ENCODE results near the gene ABHD1.

The ABHD1 gene

DNA sequence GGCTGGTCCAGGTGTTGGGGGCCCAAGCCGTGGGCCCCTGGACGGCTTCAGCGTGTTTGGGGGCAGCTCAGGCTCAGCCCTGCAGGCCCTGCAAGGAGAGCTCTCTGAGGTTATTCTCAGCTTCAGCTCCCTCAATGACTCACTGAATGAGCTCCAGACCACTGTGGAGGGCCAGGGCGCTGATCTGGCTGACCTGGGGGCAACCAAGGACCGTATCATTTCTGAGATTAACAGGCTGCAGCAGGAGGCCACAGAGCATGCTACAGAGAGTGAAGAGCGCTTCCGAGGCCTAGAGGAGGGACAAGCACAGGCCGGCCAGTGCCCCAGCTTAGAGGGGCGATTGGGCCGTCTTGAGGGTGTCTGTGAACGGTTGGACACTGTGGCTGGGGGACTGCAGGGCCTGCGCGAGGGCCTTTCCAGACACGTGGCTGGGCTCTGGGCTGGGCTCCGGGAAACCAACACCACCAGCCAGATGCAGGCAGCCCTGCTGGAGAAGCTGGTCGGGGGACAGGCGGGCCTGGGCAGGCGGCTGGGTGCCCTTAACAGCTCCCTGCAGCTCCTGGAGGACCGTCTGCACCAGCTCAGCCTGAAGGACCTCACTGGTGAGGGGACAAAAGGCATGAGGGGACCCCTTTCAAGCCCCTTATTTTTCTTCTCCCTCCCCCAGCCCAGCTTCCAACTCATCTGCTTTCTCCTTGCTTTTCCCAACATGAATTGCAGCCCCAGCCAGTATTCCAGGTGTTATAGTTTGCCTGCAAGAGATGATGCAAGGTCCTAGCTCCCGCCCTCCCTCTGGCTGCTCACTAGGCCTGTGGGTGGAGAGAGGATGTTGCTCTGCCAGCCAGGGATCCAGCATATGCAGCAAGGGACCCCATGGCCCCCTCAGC, 40.0 kb upstream of the ABHD1 start:
- TF ChIP-seq, protein P1, sequence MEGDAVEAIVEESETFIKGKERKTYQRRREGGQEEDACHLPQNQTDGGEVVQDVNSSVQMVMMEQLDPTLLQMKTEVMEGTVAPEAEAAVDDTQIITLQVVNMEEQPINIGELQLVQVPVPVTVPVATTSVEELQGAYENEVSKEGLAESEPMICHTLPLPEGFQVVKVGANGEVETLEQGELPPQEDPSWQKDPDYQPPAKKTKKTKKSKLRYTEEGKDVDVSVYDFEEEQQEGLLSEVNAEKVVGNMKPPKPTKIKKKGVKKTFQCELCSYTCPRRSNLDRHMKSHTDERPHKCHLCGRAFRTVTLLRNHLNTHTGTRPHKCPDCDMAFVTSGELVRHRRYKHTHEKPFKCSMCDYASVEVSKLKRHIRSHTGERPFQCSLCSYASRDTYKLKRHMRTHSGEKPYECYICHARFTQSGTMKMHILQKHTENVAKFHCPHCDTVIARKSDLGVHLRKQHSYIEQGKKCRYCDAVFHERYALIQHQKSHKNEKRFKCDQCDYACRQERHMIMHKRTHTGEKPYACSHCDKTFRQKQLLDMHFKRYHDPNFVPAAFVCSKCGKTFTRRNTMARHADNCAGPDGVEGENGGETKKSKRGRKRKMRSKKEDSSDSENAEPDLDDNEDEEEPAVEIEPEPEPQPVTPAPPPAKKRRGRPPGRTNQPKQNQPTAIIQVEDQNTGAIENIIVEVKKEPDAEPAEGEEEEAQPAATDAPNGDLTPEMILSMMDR (conservative IDR thresholded peaks at IDR 0.05; ENCODE audit: low read depth): no peak
- POLR2A ChIA-PET (ENCODE audit: low non-redundant PET): interaction anchor here (0.7 kb wide), 1 partner anchor 13 kb away, joined by 3 read pairs; no protein-coding TSS in a partner anchor
- peak; percentile 42 for DNase-seq (ENCODE audit: low spot score)
- CTCF ChIA-PET: interaction anchor here (1.0 kb wide), 1 partner anchor 124 kb away, joined by 4 read pairs; no protein-coding TSS in a partner anchor
- peak overlapping the region; percentile 83 for H3K27ac ChIP-seq

DNA sequence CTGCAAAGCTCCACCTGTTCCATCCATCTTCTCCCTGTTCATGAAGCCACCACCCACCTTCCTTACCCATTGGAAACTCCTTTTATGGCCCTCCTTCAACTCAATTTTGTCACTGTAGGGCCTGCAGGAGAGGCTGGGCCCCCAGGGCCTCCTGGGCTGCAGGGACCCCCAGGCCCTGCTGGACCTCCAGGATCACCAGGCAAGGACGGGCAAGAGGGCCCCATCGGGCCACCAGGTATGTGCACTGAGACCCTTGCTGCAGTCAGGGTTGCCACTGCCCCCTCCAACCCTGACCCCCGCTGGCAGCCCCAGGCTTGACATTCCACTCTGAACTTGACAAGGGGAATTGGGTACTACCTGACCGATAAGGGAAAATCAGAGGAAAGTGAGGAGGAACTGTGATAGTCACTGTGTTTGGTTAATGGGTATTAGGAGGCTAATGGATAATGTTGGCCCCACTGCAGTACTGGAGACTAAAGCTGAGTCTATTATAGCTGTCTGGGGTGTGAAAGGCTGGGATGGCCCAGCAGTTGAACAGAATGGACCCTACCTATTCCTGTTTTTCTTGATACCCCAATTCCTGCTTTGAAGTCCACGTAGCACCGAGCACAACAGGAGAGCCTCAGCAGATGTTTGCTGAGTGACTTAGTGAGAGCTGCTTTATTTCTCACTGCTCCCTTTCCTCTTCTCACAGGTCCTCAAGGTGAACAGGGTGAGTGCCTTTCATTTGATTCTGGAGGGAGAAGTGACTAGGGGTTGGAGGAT, 39.1 kb upstream of the ABHD1 start:
- POLR2A ChIA-PET (ENCODE audit: low non-redundant PET): no interaction called here
- no peak for DNase-seq (ENCODE audit: low spot score)
- H3K27ac ChIP-seq: peak overlapping the region; percentile 83
- TF ChIP-seq, protein P1 (conservative IDR thresholded peaks at IDR 0.05; ENCODE audit: low read depth): no peak
- CTCF ChIA-PET: interaction anchor here (1.8 kb wide), 1 partner anchor 123 kb away, joined by 8 read pairs; no protein-coding TSS in a partner anchor

DNA sequence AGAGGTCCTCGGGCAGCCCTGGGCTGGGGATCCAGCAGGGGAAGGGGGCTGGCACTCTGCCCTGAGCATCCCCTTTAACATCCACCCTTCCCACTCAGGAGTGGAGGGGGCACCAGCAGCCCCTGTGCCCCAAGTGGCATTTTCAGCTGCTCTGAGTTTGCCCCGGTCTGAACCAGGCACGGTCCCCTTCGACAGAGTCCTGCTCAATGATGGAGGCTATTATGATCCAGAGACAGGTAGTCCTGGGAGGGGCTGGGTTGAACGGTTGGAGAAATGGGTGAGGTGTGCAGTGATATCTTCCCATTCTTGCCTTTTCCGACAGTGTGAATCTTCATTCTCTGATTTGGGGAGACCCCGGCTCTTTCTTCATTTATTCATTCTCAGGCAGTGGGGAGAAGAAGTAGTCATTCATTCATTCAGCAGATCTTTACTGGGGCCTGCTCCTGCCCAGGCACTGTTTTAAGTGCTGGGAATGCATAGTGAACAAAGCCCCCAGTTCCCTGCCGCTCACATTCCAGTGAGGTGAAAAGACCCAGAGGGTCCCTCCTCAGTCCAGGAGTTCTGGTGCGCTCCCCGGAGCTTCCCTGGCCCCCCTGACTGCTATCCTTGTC, 38.4 kb upstream of the ABHD1 start:
- CTCF ChIA-PET: interaction anchor here (0.7 to 1.8 kb wide), 3 partner anchors 13 to 124 kb away, joined by 3 to 8 read pairs (median 3); partner anchors contain the start of gene OST4
- TF ChIP-seq, protein P1 (conservative IDR thresholded peaks at IDR 0.05; ENCODE audit: low read depth): no peak
- POLR2A ChIA-PET (ENCODE audit: low non-redundant PET): interaction anchor here (1.0 kb wide), 1 partner anchor 35 kb away, joined by 4 read pairs; no protein-coding TSS in a partner anchor
- peak overlapping the region; percentile 83 for H3K27ac ChIP-seq
- no peak for DNase-seq (ENCODE audit: low spot score)

DNA sequence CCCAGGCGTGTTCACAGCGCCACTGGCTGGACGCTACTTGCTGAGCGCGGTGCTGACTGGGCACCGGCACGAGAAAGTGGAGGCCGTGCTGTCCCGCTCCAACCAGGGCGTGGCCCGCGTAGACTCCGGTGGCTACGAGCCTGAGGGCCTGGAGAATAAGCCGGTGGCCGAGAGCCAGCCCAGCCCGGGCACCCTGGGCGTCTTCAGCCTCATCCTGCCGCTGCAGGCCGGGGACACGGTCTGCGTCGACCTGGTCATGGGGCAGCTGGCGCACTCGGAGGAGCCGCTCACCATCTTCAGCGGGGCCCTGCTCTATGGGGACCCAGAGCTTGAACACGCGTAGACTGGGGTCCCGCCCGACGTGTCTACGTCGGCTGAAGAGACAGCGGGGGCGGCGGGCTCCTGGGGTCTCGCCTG, 37.9 kb upstream of the ABHD1 start:
- ChIA-PET CTCF (interaction anchor here (0.6 to 1.8 kb wide), 4 partner anchors 14 to 177 kb away, joined by 3 to 8 read pairs (median 4); partner anchors contain the start of gene OST4), POLR2A (ENCODE audit: low non-redundant PET) (interaction anchor here (1.0 kb wide), 1 partner anchor 35 kb away, joined by 4 read pairs; no protein-coding TSS in a partner anchor)
- peak; percentile 45 for DNase-seq (ENCODE audit: low spot score)
- TF ChIP-seq, protein P1 (conservative IDR thresholded peaks at IDR 0.05; ENCODE audit: low read depth): peak; percentile 55
- H3K27ac ChIP-seq: peak overlapping the region; percentile 83

DNA sequence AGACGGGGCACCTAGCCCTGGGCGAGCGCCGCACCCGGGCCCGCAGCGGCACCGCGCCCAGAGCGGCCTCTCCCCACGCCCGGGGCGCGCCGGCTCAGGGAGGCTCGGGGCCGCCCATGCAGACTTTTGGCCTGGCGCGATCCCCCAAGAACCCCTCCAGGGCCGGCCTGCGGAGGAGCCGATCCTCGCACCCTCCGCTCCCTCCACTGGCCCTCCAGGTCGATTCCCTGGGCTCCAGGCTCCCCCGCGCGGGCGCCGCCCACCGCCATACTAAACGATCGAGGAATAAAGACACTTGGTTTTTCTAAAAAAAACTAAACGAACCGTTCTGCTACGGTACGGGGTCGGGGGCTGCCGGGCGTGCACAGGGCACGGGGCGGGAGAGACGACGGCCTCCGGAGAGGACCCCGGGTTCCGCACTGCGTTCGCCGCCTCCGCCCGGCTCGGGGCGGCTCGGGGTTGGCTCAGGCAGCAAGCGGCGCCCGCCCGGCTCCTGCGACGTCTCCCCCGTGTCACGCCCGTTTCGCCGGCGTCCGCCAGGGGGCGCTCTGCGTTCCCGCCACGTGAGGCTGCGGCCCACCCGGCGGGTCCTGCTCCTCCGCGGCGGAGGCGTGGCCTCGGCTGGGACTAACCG, 37.4 kb upstream of the ABHD1 start:
- POLR2A ChIA-PET (ENCODE audit: low non-redundant PET): interaction anchor here (0.8 to 1.0 kb wide), 2 partner anchors 10 to 36 kb away, joined by 3 to 4 read pairs; no protein-coding TSS in a partner anchor
- peak overlapping the region; percentile 83 for H3K27ac ChIP-seq
- TF ChIP-seq, protein P1 (conservative IDR thresholded peaks at IDR 0.05; ENCODE audit: low read depth): peak; percentile 87
- CTCF ChIA-PET: interaction anchor here (0.6 to 1.8 kb wide), 7 partner anchors 9 to 177 kb away, joined by 3 to 8 read pairs (median 3); partner anchors contain the start of gene OST4
- peak; percentile 97 for DNase-seq (ENCODE audit: low spot score)

Measured in RWPE1 (cell line).